ENCODE measurements around the gene RASA3. TPM values are rescaled to one million over a fixed set of nuclear protein-coding genes. Genes with fewer than 3 reads are reported as not detected.

The RASA3 gene
- total and polyA plus RNA-seq, 9 of the 15 experiments (the other 6 are each of a cell fraction or from before 2014, with no cell fraction given): 0.72 to 25.3 (median 14.4) TPM

GRCh38 chr13:114035186-114035582 is 97.2 kb downstream of the RASA3 start:
- no peak overlapping the region for H3K4me3 ChIP-seq
- in situ Hi-C loops (cut with MboI) (no loop called here), intact Hi-C loops (cut with micrococcal nuclease) (no loop called here)
- no peak overlapping the region for H3K27ac ChIP-seq (ENCODE audit: extremely low read depth, low read depth, low read length)
- H3K4me2 ChIP-seq (ENCODE audit: insufficient read depth, low read length): no peak overlapping the region
- TF ChIP-seq ZNF165 (CRISPR knock-in tag; IDR thresholded peaks at IDR 0.05; ENCODE audit: borderline replicate concordance) (no peak), RUNX1 (IDR thresholded peaks at IDR 0.05; ENCODE audit: low read depth) (no peak), PTTG1 (tag; IDR thresholded peaks at IDR 0.05; ENCODE audit: low read depth) (no peak), PRDM10 (IDR thresholded peaks at IDR 0.05; ENCODE audit: partially characterized antibody) (no peak), ZNF609 (CRISPR knock-in tag; IDR thresholded peaks at IDR 0.05; ENCODE audit: borderline replicate concordance) (no peak), MCM5 (IDR thresholded peaks at IDR 0.05; ENCODE audit: low read depth) (no peak), POLR2H (tag; IDR thresholded peaks at IDR 0.05; ENCODE audit: low read depth) (no peak), NFIC (IDR thresholded peaks at IDR 0.05) (no peak), CREB5 (CRISPR knock-in tag; IDR thresholded peaks at IDR 0.05) (no peak)
- 0 out of 2 replicates have a peak, but pooled peaks cover 3% of the 10 kb centered on the region for H3K9me3 ChIP-seq (replicated peaks; ENCODE audit: control insufficient read depth, insufficient read depth, low read depth, low read length)
- no peaks in the 10 kb centered on the region for H3K4me1 ChIP-seq (replicated peaks in 1 of 2; ENCODE audit: control insufficient read depth in 2 of 2, insufficient read depth in 2 of 2, low read length in 2 of 2)
- POLR2A ChIA-PET: interaction anchor here (0.6 kb wide), 1 partner anchor 90 kb away, joined by 3 read pairs; no protein-coding TSS in a partner anchor
- no peaks in the 10 kb centered on the region for H4K20me1 ChIP-seq (replicated peaks; ENCODE audit: control insufficient read depth, insufficient read depth, low read length)
- H3K36me3 ChIP-seq (ENCODE audit: control insufficient read depth, insufficient read depth, low read length): peaks cover 7% of the 10 kb centered on the region; the same call in 1 of the 3 replicates
- no peak overlapping the region for H2AFZ ChIP-seq (ENCODE audit: low read depth, low read length)
- no peak for DNase-seq (ENCODE audit: extremely low read depth in 1 of 4, low spot score in 3 of 4)
- ATAC-seq: no peak
- FAIRE-seq: no peak
- no TSS peak for BruUV-seq (replicated peaks)
- H3K9me1 ChIP-seq (ENCODE audit: control insufficient read depth, insufficient read depth, low read length): no peaks in the 10 kb centered on the region
- CTCF ChIA-PET (ENCODE audit: low intra/inter-chr PET ratio): no interaction called here
- no peaks in the 10 kb centered on the region for H3K27me3 ChIP-seq (ENCODE audit: control insufficient read depth in 2 of 2, insufficient read depth in 2 of 2, low read length in 2 of 2)
- no peaks in the 10 kb centered on the region for H3K79me2 ChIP-seq (ENCODE audit: control insufficient read depth, insufficient read depth, low read length)
- WGBS (ENCODE audit: insufficient coverage, low coverage, missing lambda C conversion rate): 88% methylated on average over 9 of the region's 10 CpGs
- H3K9ac ChIP-seq (ENCODE audit: insufficient read depth in 1 of 2, low read depth in 2 of 2, low read length in 2 of 2): no peak overlapping the region

Measured in K562 (cell line).